ENCODE measurements around the gene MUC5AC.

DNA sequence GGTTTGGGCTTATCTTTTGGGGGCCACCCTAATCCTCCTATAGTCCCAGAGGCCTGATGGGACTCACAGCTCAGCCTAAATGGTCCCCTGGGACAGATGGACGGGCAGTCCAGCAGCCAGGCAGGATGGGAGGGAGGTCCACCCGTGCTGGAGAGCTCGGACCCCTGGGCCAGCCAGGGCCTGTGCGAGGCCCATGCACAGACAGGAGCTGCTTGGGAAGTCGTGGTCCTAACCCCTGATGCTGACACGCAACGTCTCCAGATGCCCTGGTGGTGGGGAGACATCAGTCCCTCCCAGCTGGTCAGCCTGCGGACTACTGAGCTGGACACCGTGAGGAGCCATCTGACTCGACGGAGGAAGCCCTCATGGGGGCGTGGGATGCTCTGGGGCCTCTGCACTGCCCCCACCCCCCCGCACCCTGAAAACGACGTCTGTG lies 31.2 kb upstream of the MUC5AC start:
- no peak for TF ChIP-seq FOXK2 (IDR thresholded peaks at IDR 0.05)
- TF ChIP-seq SP1 (IDR thresholded peaks at IDR 0.05), result no peak
- no peak for TF ChIP-seq SUZ12 (IDR thresholded peaks at IDR 0.05)
- no peak for TF ChIP-seq BHLHE40 (IDR thresholded peaks at IDR 0.05; ENCODE audit: borderline replicate concordance)
- no peak for TF ChIP-seq FOXM1 (IDR thresholded peaks at IDR 0.05; ENCODE audit: borderline replicate concordance)
- TF ChIP-seq ELF4 (IDR thresholded peaks at IDR 0.05), result no peak
- TF ChIP-seq FOXA1 (IDR thresholded peaks at IDR 0.05), result no peak
- no peak for TF ChIP-seq NFRKB (IDR thresholded peaks at IDR 0.05)
- no peak for TF ChIP-seq ARNT (IDR thresholded peaks at IDR 0.05)

Measured in HEK293T (cell line).